Glutamatergic neuron (in vitro differentiated cells): ENCODE measurements around the gene LTBR. TPM values are rescaled to one million over a fixed set of nuclear protein-coding genes. Genes with fewer than 3 reads are reported as not detected.

Source experiments
- DNase-seq: peaks from one replicate; pipeline ENCODE4 v3.0.0; 2022
- H3K27ac Mint-ChIP-seq: one replicate; pipeline ENCODE4 v1.8.0; 2020; ENCODE audit warnings: mild to moderate bottlenecking, mixed read lengths, inconsistent platforms; ENCODE audit not compliant: unreplicated experiment
- H3K27me3 Mint-ChIP-seq: one replicate; pipeline ENCODE4 v1.8.0; 2020; ENCODE audit warnings: mild to moderate bottlenecking, moderate library complexity, mixed read lengths, inconsistent platforms; ENCODE audit not compliant: unreplicated experiment
- H3K36me3 Mint-ChIP-seq: one replicate; pipeline ENCODE4 v1.8.0; 2020; ENCODE audit warnings: mild to moderate bottlenecking, mixed read lengths, inconsistent platforms; ENCODE audit not compliant: unreplicated experiment
- H3K4me1 Mint-ChIP-seq: one replicate; pipeline ENCODE4 v1.8.0; 2020; ENCODE audit warnings: mild to moderate bottlenecking, low read depth, mixed read lengths, inconsistent platforms; ENCODE audit not compliant: unreplicated experiment
- H3K4me3 Mint-ChIP-seq: one replicate; pipeline ENCODE4 v1.8.0; 2020; ENCODE audit warnings: mild to moderate bottlenecking, mixed read lengths, inconsistent platforms; ENCODE audit not compliant: unreplicated experiment
- H3K9me3 Mint-ChIP-seq: one replicate; pipeline ENCODE4 v1.8.0; 2020; ENCODE audit warnings: mild to moderate bottlenecking, moderate library complexity, mixed read lengths, inconsistent platforms; ENCODE audit not compliant: unreplicated experiment
- CTCF ChIP-seq: fragments of 200-600 bp; sonication (generic); IDR thresholded peaks from one replicate; pipeline ENCODE4 v1.5.0; 2021; ENCODE audit not compliant: partially characterized antibody, unreplicated experiment
- total RNA-seq: library from RNA; stranded (reverse); fragmentation: NEBNext Ultra II Directional; extraction: Animal tissue kit (Norgen Biotek cat#: 25700); gene quantifications from one replicate; pipeline ENCODE4 v1.2.1, GENCODE V29; 2021; ENCODE audit not compliant: unreplicated experiment

Gene LTBR
- total RNA-seq, 1 donor from 2014 or later, result not detected

DNA sequence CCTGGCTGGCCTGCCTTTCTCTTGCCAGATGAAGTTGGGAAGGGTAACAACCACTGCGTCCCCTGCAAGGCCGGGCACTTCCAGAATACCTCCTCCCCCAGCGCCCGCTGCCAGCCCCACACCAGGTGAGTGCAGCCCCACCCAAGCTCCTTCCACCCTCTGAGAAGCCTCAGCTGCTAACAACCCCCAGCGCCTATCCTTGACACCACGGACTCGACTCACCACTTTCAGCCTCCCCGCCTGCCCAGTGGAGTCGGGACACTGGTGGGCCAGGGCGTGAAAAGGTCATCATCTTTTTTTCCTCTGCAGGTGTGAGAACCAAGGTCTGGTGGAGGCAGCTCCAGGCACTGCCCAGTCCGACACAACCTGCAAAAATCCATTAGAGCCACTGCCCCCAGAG, 2.1 kb downstream of the LTBR start:
- Mint-ChIP-seq H3K27ac (no peak overlapping the region), H3K27me3 (peaks cover 8% of the 10 kb centered on the region), H3K4me1 (no peaks in the 10 kb centered on the region), H3K4me3 (no peak overlapping the region), H3K36me3 (no peaks in the 10 kb centered on the region), H3K9me3 (no peaks in the 10 kb centered on the region)
- TF ChIP-seq CTCF, result no peak
- no peak for DNase-seq

- Mint-ChIP-seq H3K4me1 (no peaks in the 10 kb centered on the region), H3K27me3 (peaks cover 8% of the 10 kb centered on the region), H3K36me3 (no peaks in the 10 kb centered on the region), H3K27ac (no peak overlapping the region), H3K4me3 (no peak overlapping the region), H3K9me3 (no peaks in the 10 kb centered on the region)
- no peak for DNase-seq
- TF ChIP-seq CTCF, result no peak
Measured at GRCh38 chr12:6386491-6386890, 2.5 kb downstream of the LTBR start.

DNA sequence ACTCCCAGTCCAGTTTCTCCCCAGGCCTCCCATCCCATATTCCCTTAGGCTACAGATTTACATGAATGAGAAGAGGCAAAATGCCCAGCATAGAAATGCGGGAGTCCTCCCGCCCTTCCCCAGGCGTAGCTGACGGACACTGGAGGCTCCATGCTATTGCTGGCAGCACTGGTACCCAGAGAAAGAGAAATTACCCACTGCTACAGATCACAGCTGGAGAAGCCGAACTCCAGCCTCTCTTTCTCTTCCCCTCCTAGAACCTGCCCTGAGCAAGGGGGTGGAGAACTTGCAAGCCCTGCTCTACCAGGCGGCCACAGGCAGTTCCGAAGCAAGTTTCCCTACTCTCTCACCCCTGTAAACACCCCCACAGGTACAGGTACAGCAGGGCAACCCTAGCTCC, 3.6 kb downstream of the LTBR start:
- no peak for DNase-seq
- no peak overlapping the region for H3K27ac Mint-ChIP-seq
- H3K4me3 Mint-ChIP-seq, result no peak overlapping the region
- no peaks in the 10 kb centered on the region for H3K9me3 Mint-ChIP-seq
- no peak for TF ChIP-seq CTCF
- H3K27me3 Mint-ChIP-seq, result peaks cover 5% of the 10 kb centered on the region
- H3K4me1 Mint-ChIP-seq, result no peaks in the 10 kb centered on the region
- H3K36me3 Mint-ChIP-seq, result no peaks in the 10 kb centered on the region

DNA sequence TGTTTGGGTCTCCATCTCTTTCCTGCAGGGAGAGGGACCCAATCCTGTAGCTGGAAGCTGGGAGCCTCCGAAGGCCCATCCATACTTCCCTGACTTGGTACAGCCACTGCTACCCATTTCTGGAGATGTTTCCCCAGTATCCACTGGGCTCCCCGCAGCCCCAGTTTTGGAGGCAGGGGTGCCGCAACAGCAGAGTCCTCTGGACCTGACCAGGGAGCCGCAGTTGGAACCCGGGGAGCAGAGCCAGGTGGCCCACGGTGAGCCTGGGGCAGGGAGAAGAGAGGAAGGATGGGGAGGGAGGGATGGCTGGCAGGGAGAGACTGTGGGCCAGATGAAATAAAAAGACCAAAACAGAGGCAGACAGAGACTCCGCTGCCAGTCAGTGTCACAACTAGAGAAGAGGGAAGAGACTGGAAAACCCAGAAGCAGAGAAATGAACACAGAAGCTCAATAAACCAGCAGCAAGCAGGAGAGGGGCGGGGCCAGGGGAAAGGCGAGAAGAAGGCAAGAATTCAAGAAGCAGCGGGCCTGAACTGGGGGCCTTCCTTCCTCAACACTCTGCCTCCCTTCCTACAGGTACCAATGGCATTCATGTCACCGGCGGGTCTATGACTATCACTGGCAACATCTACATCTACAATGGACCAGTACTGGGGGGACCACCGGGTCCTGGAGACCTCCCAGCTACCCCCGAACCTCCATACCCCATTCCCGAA, 6.3 kb downstream of the LTBR start:
- no peaks in the 10 kb centered on the region for H3K36me3 Mint-ChIP-seq
- peaks cover 2% of the 10 kb centered on the region for H3K27me3 Mint-ChIP-seq
- no peak overlapping the region for H3K4me3 Mint-ChIP-seq
- H3K27ac Mint-ChIP-seq, result no peak overlapping the region
- no peaks in the 10 kb centered on the region for H3K4me1 Mint-ChIP-seq
- no peaks in the 10 kb centered on the region for H3K9me3 Mint-ChIP-seq
- no peak for TF ChIP-seq CTCF
- no peak for DNase-seq

- Mint-ChIP-seq H3K27ac (no peak overlapping the region), H3K9me3 (no peaks in the 10 kb centered on the region), H3K4me1 (no peaks in the 10 kb centered on the region), H3K36me3 (no peaks in the 10 kb centered on the region), H3K27me3 (peaks cover 2% of the 10 kb centered on the region), H3K4me3 (no peak overlapping the region)
- TF ChIP-seq CTCF, result no peak
- no peak for DNase-seq
Measured at GRCh38 chr12:6391013-6391412, 7.1 kb downstream of the LTBR start.
